Osteoblast (primary cell): ENCODE data around the gene SACS. TPM values are rescaled to one million over a fixed set of nuclear protein-coding genes. Genes with fewer than 3 reads are reported as not detected.

ENCODE experiments used
- DNase-seq: peaks from one replicate; pipeline ENCODE4 v3.0.0; 2011; ENCODE audit warnings: low spot score, mixed read lengths; ENCODE audit not compliant: insufficient read length; ENCODE audit errors: missing footprints
- H2AFZ ChIP-seq: 2 replicates; pipeline ENCODE4 v1.6.0; 2011; ENCODE audit warnings: mild to moderate bottlenecking, low read length
- H3K27ac ChIP-seq: 2 replicates; pipeline ENCODE4 v1.5.1; 2011; ENCODE audit warnings: mild to moderate bottlenecking, low read depth, low read length, moderate library complexity
- H3K27me3 ChIP-seq: 2 replicates; pipeline ENCODE4 v1.6.0; 2012; ENCODE audit warnings: mild to moderate bottlenecking, control low read depth, inconsistent platforms, low read length, moderate library complexity; ENCODE audit not compliant: insufficient read depth
- H3K36me3 ChIP-seq: 2 replicates; pipeline ENCODE4 v1.5.1; 2011; ENCODE audit warnings: mild to moderate bottlenecking, low read length, control low read depth, moderate library complexity; ENCODE audit not compliant: insufficient read depth
- H3K4me1 ChIP-seq: 2 replicates; pipeline ENCODE4 v1.5.1; 2011; ENCODE audit warnings: mild to moderate bottlenecking, low read length, control low read depth, moderate library complexity; ENCODE audit not compliant: insufficient read depth
- H3K4me2 ChIP-seq: 2 replicates; pipeline ENCODE4 v1.6.0; 2011; ENCODE audit warnings: mild to moderate bottlenecking, low read length; ENCODE audit not compliant: insufficient read depth
- H3K4me3 ChIP-seq: fragments of 200-600 bp; sonication (generic); 3 replicates; pipeline ENCODE4 v1.5.1; 2012; ENCODE audit warnings: mild to moderate bottlenecking, low read length, inconsistent platforms; ENCODE audit not compliant: insufficient read depth
- H3K79me2 ChIP-seq: 2 replicates; pipeline ENCODE4 v1.6.0; 2012; ENCODE audit warnings: mild to moderate bottlenecking, low read length, control low read depth, inconsistent platforms; ENCODE audit not compliant: insufficient read depth
- H3K9me3 ChIP-seq: 2 replicates; pipeline ENCODE4 v1.5.1; 2011; ENCODE audit warnings: low read depth, low read length, control low read depth
- H4K20me1 ChIP-seq: 2 replicates; pipeline ENCODE4 v1.6.0; 2012; ENCODE audit warnings: mild to moderate bottlenecking, low read length, control low read depth; ENCODE audit not compliant: insufficient read depth
- CTCF ChIP-seq: IDR thresholded peaks from 2 replicates; pipeline ENCODE4 v1.5.1; 2011; ENCODE audit warnings: mild to moderate bottlenecking, low read depth, low read length, moderate library complexity; ENCODE audit errors: extremely low read depth
- total RNA-seq: library from RNA; depleted of rRNA; stranded (reverse); fragments of >200 nt; gene quantifications from 2 replicates; pipeline ENCODE4 v1.2.3, GENCODE V29; 2012

The SACS gene
- total RNA-seq, 1 donor: 59.0 TPM

- Histone ChIP-seq H3K36me3 (no peaks in the 10 kb centered on the region), H3K4me3 (no peak overlapping the region), H3K27ac (peak overlapping the region; percentile 78), H3K4me2 (no peak overlapping the region), H3K79me2 (no peaks in the 10 kb centered on the region), H3K27me3 (no peaks in the 10 kb centered on the region), H2AFZ (peak overlapping the region; percentile 57), H3K9me3 (no peaks in the 10 kb centered on the region), H4K20me1 (no peaks in the 10 kb centered on the region), H3K4me1 (peaks cover 24% of the 10 kb centered on the region)
- TF ChIP-seq CTCF: no peak
- DNase-seq: peak; percentile 79
Measured at GRCh38 chr13:23462815-23463559, 29.5 kb upstream of the SACS start.

DNA sequence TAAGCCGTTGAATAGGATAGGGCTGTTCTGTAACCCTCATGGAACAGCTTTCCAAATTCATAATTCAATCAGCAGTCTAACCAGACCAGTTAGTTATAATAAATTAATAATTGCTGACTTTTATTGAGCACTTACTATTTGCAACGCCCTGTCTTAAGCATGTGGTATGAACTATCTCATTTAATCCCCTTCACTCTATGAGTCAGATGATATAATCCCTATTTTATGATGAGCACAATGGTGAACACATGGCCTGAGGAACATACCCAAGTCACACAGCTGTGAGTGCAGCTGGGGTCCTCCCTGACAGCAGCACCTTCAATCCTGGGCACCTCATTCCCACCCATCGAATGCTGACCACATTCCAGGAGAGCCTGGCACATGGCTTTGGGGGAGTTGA lies 28.0 kb upstream of the SACS start:
- Histone ChIP-seq H4K20me1 (no peaks in the 10 kb centered on the region), H3K36me3 (no peaks in the 10 kb centered on the region), H3K27me3 (no peaks in the 10 kb centered on the region), H3K4me1 (peaks cover 16% of the 10 kb centered on the region), H2AFZ (no peak overlapping the region), H3K9me3 (no peaks in the 10 kb centered on the region), H3K79me2 (no peaks in the 10 kb centered on the region), H3K4me2 (no peak overlapping the region), H3K4me3 (no peak overlapping the region), H3K27ac (no peak overlapping the region)
- TF ChIP-seq CTCF: no peak
- no peak for DNase-seq

DNA sequence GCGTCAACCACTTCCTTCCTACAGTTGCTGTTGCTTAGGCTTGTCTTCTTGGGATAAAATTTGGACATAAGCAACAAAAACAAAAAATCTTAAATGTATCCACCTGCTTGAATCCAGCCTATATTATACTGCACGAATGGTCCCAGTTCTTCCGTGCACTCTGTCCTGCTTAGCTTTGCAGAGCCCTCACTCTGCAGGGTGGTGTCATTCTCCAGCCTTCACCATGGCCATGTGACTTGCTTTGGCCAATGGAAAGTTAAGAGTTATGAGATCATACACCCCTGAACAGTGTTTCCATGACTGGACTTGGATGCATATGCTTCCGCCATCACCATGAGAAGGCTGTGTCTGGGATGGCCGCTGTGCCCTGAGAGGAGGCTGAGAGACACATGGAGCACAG lies 27.4 kb upstream of the SACS start:
- DNase-seq: no peak
- Histone ChIP-seq H3K4me2 (no peak overlapping the region), H3K79me2 (no peaks in the 10 kb centered on the region), H3K36me3 (no peaks in the 10 kb centered on the region), H3K4me3 (no peak overlapping the region), H3K9me3 (no peaks in the 10 kb centered on the region), H4K20me1 (no peaks in the 10 kb centered on the region), H3K27ac (no peak overlapping the region), H3K27me3 (no peaks in the 10 kb centered on the region), H2AFZ (no peak overlapping the region), H3K4me1 (peaks cover 15% of the 10 kb centered on the region)
- no peak for TF ChIP-seq CTCF

- H4K20me1 ChIP-seq: no peaks in the 10 kb centered on the region
- peaks cover 12% of the 10 kb centered on the region for H3K4me1 ChIP-seq
- H3K27ac ChIP-seq: no peak overlapping the region
- no peaks in the 10 kb centered on the region for H3K27me3 ChIP-seq
- no peak overlapping the region for H2AFZ ChIP-seq
- no peaks in the 10 kb centered on the region for H3K9me3 ChIP-seq
- no peak for TF ChIP-seq CTCF
- no peak for DNase-seq
- no peak overlapping the region for H3K4me3 ChIP-seq
- no peaks in the 10 kb centered on the region for H3K79me2 ChIP-seq
- no peak overlapping the region for H3K4me2 ChIP-seq
- H3K36me3 ChIP-seq: no peaks in the 10 kb centered on the region
Measured at GRCh38 chr13:23460309-23460708, 26.8 kb upstream of the SACS start.
